HG02884 (cell line): Measurements from ENCODE around the gene RIMKLB.
"Not testable (repeated sequence)": the region's sequence is repeated elsewhere in the genome, so short reads cannot be mapped to it uniquely, and the experiment has no call there.

Experiments used
- ATAC-seq: cut with Tn5 transposase; IDR thresholded peaks from one replicate; pipeline ENCODE4 v1.9.1; 2021; ENCODE audit warnings: mild to moderate bottlenecking, moderate library complexity; ENCODE audit not compliant: unreplicated experiment

RIMKLB gene

DNA sequence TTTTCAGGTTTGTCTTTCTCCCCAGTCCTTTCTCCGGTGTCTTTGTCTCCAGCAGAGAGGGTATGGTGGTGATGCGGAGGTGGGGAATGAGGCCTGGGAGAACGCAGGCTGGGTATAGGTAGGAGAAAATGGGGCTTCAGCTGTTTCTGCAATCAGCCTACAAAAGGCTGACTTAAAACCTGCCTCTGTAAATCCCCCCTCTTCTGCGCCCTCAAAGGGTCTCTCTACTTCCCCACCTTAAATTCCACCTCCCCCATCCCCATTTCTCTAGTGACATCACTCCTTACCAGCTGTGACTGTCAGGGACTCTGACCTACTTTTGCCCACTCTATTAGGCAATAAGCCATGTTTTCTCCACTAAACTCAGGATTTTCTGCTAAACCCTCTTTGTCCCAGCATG, 8.1 kb upstream of the RIMKLB start:
- no peak for ATAC-seq

DNA sequence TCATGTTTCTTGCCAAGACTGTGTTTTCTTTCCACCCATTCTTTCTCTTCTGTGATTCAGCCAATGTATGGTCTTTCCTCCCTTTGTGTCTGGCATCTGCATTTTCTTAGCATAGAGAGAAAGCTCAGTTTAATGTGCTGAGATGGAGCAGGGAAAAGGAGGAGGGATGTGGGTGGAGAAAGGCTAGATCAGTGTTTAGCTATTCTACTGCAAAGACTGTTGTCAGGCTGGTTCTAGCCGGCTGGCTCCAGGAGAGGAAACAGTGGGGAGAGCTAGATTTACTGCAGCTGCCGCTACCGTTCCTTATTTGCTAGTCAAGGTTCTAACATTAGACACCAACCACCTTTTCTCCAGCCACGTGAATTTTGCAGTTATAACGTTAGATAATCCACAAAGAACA, 5.2 kb upstream of the RIMKLB start:
- no peak for ATAC-seq

DNA sequence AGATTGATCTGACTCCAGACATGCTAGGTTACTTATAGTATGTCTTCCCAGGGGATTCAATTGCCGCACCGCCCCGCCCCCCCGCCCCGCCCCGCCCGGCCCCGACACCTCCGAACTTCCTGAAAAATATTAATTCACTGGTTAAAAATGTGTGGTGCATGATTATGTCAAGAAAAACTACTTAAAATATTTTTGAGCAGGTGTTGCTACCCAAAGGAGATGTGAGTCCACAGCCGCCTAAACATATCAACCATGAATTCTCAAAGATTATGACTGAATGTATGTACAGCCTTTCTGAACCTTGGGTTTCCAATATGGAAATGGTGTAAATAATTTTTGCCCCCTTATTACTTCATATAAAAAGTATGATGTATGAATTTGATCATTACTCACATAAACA, 2.7 kb upstream of the RIMKLB start:
- ATAC-seq, result no peak

DNA sequence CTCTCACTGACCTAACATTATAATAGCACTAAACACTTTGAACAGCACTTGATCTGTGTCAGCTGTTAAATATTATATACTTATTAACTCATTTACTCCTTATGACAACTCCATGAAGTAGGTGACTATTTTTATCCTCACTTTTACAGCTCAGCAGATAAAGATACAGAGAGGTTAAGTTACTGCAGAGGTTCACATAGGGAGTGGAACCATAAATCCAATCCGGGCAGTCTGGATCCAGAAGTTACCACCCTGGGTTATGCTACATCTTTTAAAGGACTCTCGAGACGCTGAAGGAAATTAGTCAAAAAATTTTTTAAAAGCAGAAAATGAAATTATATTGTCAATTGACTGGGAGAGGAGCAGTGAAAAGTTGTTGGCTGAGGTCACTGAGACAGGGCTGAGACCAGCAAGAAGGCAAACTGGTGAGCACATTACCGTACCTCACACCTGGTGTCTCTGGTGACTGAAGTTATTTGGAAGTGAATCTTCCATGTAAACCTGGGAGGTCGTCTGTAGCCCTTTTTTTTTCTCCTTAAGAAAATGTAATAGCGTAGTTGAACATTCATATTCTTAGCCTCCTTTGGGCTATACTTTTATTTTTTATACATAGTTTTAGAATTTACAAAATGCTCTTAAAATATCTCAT, 1.2 kb upstream of the RIMKLB start:
- ATAC-seq, result no peak

DNA sequence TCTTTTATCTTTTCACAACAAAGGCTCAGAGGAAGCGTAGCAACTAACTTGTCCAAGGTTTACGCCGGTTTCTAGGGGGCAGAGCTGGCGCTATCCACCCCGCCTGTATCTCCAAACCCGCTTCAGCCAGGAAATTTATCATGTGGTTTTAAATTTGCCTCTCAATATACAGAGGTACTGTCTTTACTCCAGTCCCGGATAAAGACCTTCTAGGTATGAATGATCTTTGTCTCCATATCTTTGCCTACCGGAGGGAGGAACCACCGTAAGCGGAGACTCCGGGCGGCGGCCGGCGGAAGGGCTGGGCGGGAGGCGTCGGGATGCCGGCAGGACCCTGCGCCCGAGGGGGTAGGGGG, 693 bp upstream of the RIMKLB start:
- ATAC-seq, result peak; percentile 9

DNA sequence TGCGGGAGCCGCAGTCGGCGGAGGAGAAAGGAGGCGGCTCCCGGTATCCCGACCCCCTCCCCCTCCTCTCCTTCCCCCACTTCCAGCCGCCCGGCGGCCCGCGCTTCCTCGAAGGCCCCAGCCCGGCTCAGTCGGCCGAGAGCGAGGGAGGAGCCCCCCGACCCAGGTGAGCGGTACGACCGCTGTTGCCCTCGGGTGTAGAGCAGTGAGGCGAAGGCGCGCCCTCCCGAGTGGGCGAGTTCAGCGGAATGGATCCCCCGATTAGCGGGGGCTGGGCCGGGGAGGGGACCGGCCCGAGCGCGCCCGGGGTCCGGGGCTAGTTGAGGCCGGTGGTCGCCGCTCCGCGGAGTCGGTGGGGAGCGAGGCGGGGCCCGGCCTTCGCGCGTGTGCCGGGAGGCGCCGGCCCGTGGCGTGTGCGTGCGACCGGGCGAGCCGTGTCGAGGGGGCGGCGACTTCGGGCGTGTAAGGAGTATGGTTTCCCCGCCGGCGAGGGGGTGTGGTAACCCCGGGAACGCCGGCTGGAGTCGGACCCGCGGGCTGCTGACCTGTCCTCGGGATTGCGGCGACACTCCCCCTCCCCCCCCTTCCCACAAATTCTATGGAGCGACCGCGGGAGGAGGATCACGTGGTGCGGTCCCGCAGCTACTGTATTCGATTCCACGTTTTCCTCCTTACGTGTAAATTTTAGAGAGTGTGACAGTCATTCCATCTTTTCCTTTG, 501 bp downstream of the RIMKLB start:
- ATAC-seq, result peak; percentile 27

DNA sequence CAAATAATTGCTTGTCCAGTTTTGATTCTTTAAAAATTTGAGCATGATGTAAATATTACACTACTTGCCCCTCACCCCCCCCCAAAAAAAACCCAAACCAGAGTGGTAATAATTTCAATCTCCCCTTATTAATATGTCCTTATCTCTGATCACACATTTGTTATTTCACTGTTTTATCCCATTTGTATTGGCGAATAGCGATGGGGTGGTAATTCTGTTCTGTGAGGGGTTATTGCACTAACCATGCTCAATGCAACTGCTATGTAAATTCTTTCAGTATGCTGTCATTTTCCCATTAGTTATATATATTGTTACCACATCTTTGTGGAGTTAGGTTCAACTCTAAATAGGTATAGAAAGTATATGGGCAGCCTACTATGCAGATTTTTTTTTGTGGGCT, 1.1 kb downstream of the RIMKLB start:
- ATAC-seq, result no peak

DNA sequence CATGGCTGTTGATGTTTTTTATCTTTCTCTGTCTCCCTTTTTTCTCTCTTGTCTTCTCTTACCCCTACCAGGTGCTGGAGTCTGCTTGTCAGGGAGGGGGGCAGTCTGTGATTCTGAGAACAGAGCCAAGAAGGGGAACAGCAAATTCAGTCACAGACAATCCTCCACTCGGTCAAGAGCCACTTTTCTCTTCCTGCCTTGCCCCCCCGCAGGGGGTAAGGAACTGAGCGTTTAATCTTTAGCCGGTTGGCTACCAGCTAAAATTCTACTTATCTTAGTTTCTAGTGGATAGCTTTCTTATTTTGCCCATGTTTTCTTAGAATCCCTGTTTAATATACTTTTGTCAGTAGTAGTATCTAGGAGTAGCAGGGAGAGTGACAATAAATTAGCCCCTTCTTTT, 1.9 kb downstream of the RIMKLB start:
- no peak for ATAC-seq

DNA sequence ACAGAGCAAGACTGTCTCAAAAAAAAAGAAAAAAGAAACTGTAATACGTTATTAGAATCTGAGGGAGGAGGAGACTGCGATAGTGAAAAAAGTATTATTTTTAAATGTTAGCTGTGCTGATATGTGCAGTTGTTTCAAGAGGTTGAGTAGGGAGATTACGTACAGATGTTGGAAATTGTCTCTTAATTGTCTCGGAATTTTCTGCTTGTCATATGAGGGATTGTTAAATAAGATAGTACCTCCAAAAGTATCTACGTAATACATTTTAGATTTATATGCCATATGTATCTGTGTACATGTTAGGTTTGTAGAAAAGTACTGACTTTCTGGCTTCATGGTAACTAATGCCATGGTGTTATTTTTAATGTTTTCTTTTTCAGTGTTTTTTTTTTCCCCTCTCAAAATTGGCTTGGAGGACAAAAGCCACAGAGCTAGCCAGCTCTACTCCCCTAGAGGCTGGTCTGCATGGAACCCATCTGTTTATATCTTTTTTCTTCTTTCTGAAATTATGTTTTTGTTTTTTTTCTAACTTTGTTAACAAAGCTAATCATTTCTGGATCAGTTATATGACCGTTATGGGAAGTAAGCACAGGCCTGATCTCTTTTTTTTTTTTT, 3.4 kb downstream of the RIMKLB start:
- no peak for ATAC-seq

DNA sequence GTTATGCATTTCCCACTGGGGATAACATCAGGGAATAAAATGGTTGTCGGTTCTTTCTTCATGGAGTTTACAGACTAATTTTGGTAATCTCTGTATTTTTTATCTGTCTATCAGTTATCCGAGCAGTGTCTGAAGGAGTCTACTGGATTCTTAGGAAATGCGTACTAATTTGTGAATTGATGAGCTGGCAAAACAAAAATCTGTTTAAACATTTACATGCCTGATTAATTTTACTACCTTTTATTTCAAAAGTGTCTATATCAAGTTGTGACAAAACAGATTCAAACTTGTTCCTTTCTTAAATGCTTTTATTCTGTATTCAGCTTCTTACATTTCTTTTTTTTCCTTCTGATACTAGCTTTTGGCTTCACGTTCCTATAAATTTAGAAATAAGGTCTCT, 4.4 kb downstream of the RIMKLB start:
- ATAC-seq, result no peak

DNA sequence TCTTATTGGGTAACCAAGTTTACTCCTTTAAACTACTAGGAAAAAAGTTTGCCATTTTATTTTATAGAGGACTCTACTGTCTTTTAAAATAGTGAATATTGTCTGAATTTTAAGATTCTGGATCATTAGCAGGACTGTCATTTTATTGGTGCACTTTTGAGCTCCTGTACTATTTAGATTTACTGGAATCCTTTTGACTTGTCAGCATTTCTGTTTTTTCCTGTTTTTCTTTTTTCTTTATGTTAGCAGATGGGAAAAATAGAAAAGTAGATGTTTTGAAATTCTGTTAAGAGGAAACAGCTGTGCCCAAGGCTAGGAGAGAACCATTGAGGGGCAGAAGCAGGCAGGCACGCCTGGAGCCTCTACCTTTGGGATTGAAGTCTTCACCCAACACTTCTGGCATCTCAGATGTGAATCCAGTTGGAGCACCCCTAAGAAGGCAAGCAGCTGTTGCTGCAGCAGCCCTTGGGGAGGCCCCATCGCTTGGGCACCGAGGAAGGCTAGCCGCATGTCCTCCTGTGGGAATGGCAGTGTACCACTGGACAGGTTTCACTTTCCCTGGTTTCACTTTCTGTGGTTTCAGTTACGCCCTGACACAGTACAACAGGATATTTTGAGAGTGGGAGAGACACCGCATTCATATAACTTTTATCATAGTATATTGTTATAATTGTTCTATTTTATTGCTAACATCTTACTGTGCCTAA, 11.5 kb downstream of the RIMKLB start:
- no peak for ATAC-seq

DNA sequence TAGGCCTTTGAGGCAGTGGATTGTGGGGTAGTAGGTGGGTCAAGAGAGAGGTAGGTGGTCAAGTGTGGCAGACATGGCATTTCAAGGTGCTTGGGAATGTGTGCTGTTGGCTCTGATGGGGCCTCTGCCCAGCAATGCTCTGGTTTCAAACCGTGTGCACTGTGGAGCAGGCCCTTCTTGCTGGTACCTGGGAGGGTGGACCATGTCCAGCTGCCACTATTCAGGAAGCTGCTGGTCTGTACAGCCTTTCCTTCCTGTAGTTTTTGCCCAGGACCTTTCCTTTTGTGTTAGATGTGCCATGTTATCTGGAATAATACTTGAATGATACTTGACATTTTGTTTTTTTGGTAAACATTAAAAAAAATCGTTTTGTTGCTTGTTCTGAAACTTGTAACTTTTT, 14.8 kb downstream of the RIMKLB start:
- ATAC-seq, result no peak

DNA sequence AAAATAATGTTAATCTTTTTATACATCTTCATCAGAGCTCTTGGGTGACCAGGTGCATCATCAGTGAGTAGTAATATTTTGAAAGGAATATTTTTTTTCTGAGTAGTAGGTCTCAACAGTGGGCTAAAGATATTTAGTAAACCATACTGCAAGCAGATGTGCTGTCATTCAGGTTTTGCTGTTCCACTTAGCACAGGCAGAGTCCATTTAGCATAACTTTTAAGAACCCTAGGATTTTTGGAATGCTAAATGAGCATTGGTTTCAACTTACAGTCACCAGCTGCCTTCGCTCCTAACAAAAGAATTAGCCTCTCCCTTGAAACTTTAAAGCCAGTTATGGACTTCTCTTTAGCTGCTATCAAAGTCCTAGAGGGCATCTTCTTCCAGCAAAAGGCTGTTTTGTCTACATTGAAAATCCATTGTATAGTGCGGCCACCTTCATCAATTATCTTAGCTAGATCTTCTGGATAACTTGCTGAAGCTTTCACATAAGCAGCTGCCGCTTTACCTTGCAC, 24.6 kb downstream of the RIMKLB start:
- ATAC-seq, result no peak

DNA sequence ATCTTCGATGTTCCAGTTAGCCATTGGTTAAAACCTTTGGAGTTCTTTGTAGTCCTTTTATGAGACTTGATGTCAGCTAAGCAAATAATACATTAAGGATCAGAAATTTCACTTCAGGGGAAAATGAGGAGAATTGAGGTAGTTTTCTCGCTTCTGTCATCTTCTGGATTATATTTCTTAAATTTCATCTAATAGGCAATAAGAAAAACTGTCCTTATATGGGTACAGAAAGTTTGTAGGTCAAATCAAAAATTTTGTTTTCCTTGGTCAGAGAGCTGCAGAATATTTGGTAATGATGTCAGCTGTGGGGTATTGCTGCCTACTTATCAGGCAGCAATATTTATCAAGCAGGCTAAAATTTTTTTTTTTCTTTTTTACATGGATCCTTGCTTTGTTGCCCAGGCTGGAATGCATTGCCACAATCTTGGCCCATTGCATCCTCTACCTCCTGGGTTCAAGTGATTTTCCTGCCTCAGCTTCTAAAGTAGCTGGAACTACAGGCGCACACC, 37.1 kb downstream of the RIMKLB start:
- no peak for ATAC-seq

DNA sequence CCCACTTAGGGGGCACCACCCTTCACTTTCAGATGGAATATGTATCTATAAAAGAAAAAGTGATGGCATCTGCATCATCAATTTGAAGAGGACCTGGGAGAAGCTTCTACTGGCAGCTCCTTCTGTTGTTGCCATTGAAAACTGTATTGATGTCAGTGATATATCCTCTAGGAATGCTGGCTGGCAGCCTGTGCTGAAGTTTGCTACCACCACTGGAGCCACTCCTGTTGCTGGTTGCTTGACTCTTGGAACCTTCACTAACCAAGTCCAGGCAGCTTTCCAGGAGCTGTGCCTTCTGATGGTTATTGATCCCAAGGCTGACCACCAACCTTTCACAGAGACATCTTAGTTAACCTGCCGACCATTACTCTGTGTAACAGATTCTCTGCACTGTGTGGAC, 44.7 kb downstream of the RIMKLB start:
- ATAC-seq, result no peak

DNA sequence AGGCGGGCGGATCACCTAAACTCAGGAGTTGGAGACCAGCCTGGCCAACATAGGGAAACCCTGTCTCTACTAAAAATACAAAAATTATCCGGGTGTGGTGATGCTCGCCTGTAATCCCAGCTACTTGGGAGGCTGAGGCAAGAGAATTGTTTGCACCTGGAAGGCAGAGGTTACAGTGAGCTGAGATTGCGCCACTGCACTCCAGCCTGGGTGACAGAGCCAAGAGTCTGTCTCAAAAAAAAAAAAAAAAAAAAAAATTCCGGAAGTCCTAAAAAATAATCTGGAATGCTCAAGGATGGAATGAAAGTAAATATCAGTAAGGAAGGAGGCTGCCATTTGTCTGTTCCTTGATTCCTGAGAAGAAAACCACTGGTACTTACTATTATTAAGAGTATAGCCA, 45.3 kb downstream of the RIMKLB start:
- ATAC-seq, result not testable (repeated sequence)

DNA sequence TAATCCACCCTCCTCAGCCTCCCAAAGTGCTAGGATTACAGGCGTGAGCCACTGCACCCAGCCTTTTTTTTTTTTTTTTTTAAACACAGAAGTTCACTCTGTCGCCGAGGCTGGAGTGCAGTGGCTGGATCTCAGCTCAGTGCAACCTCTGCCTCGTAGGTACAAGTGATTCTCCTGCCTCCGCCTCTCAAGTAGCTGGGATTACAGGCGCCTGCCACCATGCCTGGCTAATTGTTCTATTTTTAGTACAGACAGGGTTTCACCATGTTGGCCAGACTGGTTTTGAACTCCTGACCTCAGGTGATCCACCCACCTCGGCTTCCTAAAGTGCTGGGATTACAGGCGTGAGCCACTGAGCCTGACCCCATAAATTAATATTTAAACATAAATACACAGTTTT, 47.8 kb downstream of the RIMKLB start:
- ATAC-seq, result not testable (repeated sequence)

DNA sequence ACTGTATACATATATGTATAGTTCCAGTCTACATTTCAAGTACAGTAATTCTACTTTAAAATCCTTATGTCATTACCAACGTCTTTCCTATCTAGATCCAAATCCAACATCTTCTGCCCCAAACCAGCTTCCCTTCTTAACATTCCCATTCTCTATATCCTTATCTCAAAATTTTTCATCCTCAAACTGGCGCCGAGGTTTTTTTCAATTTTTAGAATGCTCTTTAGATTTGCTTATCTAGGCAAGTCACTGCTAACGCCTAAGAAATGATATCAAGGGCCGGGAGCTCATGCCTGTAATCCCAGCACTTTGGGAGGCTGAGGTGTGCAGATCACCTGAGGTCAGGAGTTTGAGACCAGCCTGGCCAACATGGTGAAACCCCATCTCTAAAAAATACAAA, 48.3 kb downstream of the RIMKLB start:
- ATAC-seq, result no peak

DNA sequence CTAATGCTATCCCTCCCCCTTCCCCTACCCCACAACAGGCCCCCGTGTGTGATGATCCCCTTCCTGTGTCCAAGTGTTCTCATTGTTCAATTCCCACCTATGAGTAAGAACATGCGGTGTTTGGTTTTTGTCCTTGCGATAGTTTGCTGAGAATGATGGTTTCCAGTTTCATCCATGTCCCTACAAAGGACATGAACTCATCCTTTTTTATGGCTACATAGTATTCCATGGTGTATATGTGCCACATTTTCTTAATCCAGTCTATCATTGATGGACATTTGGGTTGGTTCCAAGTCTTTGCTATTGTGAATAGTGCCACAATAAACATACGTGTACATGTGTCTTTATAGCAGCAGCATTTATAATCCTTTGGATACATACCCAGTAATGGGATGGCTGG, 62.3 kb downstream of the RIMKLB start:
- not testable (repeated sequence) for ATAC-seq

DNA sequence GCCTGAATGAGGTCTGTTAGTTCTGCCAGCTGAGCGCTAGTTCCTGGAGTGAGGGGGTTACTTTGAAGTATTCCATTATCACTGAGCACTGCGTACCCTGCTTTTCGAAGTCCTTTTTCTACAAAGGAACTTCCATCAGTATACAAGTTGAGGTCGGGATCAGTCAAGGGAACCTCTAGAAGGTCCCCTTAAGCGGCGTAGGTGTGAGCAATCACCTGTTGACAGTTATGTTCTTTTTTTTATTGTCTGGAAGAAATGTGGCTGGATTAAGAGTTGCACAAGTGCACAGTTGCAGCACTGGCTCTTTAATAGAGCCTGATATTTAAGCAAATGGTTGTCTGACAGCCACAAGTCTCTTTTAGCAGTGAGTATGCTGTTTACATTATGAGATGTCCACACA, 64.9 kb downstream of the RIMKLB start:
- not testable (repeated sequence) for ATAC-seq

DNA sequence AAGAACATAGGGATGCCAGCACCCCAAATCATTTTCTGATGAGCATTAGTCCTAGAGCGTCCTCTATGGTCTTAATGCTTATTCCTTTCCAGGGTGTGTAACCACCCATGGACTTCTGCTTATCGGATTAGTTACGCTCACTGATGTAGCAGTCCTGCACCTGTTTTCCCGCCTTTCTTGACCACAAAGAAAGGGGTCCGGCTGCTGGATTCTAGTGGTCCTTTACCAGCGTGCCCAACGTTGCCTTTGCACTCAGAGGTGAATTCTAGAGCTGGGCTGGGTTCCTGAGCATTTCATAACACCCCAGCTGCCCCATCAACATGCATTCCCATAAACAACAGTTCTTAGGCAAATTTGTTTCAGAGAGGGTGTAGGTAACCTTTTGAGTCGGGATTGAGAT, 68.3 kb downstream of the RIMKLB start:
- not testable (repeated sequence) for ATAC-seq
